GM19467 (cell line): ENCODE data around the gene IQCH.

ENCODE experiments used
- ATAC-seq: cut with Tn5 transposase; IDR thresholded peaks from one replicate; pipeline ENCODE4 v1.9.1; 2021; ENCODE audit warnings: mild to moderate bottlenecking, moderate library complexity; ENCODE audit not compliant: unreplicated experiment

The IQCH gene

GRCh38 chr15:67254238-67255175 is at the start of gene IQCH, which contains the start of gene AAGAB:
Gene IQCH (plus strand): TSS chr15:67254786. CDS start chr15:67254897, 111 bp downstream.
Gene AAGAB (minus strand): TSS chr15:67254661. CDS start chr15:67254631, 30 bp downstream.
- ATAC-seq: peak; percentile 90

GRCh38 chr15:67207555-67208207 is 46.9 kb upstream of the IQCH start:
- ATAC-seq: no peak

DNA sequence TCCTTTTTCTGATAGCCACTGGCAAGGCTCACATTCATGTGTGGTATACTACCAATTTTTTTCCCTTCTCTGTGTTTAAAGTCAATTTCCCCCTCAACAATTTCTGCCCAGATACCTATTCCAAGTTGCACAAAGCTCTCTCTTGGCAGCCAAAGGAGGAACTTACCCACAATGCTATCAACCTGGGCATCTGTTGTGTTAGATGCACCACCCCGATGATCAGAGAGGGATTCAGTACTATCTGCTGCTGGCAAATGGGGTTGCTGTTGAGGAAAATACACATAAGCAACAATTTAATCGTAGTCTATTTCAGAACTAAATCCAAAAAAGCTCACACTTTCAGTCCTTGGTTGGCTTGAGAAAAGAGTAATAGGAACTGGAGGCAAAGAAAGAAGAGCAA is 46.2 kb upstream of the IQCH start:
- no peak for ATAC-seq

GRCh38 chr15:67210555-67211168 is 43.9 kb upstream of the IQCH start:
- no peak for ATAC-seq

GRCh38 chr15:67212684-67213367 is 41.8 kb upstream of the IQCH start:
- no peak for ATAC-seq

DNA sequence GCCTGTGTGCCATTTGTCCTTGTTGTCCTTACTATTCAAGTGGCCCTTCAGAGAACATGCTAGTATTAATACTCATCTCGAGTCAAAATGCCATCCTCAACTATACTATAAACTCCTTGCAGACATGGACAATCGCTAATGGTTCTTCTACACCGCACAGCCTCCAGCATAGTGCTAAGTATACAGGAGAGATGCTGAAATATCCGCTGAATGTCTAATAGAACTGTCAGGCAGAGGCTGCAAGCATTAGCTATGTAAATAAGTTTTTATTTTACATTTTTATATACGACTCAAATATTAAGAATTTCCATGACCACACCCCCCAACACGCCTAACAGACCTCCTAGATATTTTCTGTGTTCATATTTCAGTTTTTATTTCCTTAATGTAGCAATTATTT is 39.5 kb upstream of the IQCH start:
- ATAC-seq: no peak

DNA sequence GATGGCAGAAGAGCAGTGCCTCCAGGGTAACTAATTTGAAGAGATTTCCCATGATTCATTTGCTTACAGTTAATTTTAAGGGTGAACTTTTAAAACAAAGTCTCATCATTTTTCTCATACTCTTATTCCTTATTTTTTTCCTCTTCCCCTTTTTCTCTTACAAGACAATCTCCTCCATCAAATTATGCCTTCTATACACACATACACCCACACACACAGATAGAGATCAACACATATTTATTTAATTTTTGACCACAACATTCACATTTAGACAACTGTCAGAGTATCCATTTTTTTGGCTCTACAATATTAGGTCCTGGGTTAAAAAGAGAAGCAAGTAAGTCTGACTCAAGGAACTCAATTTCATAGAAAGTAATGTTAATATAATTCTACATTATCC is 37.7 kb upstream of the IQCH start:
- ATAC-seq: no peak

DNA sequence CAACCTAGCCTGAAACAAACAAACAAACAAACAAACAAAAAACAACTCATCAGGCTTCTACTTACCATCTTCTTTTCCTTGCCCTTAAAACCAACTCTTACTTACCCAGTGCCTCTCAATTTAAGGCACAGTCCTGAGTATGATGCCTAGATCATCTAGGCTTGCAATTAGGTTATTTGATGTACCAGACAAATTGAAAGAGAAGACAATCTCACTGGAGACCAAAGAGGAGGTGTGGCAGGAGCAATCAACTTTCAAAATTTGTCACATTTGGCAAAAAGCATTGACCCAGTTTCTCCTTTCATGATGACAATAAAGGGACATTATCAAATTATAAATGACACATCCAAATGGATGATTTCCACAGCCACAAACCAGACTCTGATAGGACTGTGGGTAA is 36.2 kb upstream of the IQCH start:
- no peak for ATAC-seq

DNA sequence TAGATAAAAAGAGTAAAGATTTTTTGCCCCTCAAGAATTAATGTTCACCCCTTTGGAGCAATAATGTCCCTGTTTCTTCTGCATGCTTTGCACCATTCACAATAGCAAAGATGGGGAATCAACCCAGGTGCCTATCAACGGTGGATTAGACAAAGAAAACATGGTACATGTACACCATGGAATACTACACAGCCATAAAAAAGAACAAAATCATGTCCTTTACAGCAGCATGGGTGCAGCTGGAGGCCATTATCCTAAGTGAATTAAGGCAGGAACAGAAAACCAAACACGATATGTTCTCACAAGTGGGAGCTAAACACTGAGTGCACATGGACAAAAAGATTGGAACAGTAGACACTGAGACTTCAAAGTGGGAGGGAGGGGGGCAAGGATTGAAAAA is 35.3 kb upstream of the IQCH start:
- ATAC-seq: no peak

- no peak for ATAC-seq
Measured at GRCh38 chr15:67224889-67225288, 29.7 kb upstream of the IQCH start.

DNA sequence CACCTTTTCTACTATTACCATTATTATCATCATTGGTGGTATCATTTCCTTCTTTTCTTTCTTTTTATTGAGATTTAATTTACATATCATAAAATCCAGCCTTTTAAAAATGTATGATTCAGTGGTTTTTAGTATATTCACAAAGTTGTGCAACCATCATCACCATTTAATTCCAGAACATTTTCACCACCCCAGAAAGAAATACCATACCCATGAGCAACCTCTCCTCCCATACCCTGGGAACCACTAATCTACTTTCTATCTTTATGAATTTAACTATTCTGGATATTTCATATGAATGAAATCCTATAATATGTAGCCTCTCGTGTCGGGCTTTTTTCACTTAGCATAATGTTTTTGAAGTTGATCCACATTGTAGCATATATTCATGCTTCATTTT is 29.2 kb upstream of the IQCH start:
- ATAC-seq: no peak

DNA sequence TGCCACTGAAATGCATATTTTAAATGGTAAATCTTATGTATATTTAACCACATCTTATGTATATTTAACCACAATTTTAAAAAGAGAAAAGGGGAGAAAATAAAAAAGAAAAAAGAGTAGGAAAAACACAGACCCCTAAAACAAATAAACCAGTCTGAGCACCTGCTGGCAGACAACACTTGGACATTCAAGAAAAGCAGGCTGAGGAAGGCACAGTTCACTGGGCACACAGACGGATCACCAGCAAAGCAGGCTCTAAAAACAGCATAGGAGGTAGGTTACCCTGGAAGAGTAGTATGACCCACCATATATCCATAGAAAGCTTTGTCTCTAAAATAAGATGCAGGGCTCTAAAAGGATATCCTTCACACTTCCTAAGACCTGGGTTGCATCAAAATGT is 27.2 kb upstream of the IQCH start:
- ATAC-seq: no peak

GRCh38 chr15:67227846-67228245 is 26.7 kb upstream of the IQCH start:
- ATAC-seq: no peak

DNA sequence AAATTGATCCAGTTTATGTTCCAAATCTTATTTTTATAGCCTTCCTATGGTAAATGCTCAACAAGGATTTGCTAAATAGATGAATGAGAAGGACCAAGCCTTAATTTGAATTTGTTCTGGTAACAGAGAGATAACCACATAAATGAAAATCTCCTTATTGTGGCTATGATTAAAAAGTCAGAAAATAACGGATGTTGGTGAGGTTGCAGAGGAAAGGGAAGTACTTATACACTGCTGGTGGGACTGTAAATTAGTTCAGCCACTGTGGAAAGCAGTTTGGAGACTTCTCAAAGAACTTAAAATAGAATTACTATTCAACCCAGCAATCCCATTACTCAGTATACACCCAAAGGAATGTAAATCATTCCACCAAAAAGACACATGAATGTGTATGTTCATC is 26.3 kb upstream of the IQCH start:
- ATAC-seq: no peak

DNA sequence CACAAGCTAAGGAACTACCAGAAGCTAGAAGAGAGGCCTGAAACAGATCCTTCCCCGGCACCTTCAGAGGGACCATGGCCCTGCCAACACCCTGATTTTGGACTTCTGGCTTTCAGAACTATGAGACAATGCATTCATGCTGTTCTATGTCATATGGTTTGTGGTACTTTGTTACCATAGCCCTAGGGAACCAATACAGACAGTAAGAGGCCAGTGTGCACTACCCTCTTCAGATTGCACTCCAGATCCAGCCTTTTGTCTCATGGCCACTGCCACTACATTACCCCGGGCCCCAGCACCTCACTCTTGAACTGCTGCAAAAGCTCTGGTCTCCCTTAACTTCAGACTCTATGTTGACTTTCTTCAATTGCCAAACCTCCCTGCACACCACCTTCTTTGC is 24.1 kb upstream of the IQCH start:
- no peak for ATAC-seq

GRCh38 chr15:67232591-67232990 is 22.0 kb upstream of the IQCH start:
- no peak for ATAC-seq

GRCh38 chr15:67240235-67241131 is 14.1 kb upstream of the IQCH start:
- peak; percentile 20 for ATAC-seq

DNA sequence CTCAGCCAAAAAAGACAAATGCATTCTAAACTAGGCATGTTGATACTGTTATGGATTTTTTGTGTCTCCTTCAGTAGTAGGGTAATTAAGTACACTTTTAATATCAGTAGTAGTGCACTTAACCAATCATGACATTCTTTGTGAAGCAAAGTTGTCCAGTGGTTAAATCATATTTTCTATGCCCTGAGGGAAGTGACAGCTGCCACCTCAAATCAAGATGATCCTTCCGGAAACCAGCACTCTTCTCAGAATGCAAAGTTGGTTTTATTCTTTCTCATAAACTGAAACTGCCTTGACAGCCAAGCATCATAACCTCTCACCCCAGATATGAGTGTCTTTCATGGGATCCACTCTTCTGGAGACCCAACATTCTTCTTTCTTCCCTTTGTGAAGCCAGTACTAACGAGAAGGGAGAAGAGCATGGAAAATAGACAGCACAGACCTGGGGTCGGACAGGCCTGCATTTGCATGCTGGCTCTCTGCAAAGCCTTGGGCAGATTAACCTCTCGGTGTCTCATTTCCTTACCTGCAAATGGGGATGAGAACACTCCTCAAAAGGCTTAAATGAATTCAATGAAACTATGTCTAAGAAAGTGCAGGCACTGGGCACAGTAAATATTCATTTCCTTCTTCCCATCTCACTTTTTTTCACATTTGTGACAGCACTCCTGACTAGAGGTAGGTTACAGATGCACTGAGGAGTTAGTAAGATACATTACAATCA is 13.3 kb upstream of the IQCH start:
- ATAC-seq: peak; percentile 69

DNA sequence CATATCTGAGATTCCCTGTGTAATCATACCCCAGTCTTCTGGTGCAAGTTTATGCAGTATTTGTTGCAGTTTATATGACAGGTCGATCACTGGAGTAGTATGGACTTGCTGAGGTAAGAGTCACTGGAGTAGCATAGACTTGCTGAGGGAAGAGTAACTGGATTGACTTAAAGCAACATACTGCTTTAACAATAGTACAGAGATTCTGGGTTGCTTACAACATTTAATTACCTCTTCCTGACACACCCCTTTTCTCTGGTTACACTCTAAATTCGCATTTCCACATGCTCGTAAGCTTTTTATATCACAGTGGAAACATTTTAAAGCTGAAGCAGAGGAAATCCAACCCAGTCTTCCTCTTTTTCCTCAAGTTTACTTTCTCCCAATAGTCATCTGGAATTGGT is 11.9 kb upstream of the IQCH start:
- no peak for ATAC-seq
